COLO668 (cell line): ENCODE results near the gene EVA1C.
"Not testable (repeated sequence)": the region's sequence is repeated elsewhere in the genome, so short reads cannot be mapped to it uniquely, and the experiment has no call there.

ENCODE experiments used
- DNase-seq: peaks from one replicate; lab custom pipeline; 2025; ENCODE audit not compliant: unreplicated experiment; lab: John Stamatoyannopoulos, UW

EVA1C gene

GRCh38 chr21:32389337-32390015, 23.0 kb upstream of the EVA1C start:
- no peak for DNase-seq

DNA sequence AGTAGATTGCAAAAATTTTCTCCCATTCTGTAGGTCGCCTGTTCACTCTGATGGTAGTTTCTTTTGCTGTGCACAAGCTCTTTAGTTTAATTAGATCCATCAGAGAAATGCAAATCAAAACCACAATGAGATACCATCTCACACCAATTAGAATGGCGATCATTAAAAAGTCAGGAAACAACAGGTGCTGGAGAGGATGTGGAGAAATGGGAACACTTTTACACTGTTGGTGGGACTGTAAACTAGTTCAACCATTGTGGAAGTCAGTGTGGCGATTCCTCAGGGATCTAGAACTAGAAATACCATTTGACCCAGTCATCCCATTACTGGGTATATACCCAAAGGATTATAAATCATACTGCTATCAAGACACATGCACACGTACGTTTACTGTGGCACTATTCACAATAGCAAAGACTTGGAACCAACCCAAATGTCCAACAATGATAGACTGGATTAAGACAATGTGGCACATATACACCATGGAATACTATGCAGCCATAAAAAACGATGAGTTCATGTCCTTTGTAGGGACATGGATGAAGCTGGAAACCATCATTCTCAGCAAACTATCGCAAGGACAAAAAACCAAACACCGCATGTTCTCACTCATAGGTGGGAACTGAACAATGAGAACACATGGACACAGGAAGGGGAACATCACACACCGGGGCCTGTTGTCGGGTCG, 21.8 kb upstream of the EVA1C start:
- not testable (repeated sequence) for DNase-seq

DNA sequence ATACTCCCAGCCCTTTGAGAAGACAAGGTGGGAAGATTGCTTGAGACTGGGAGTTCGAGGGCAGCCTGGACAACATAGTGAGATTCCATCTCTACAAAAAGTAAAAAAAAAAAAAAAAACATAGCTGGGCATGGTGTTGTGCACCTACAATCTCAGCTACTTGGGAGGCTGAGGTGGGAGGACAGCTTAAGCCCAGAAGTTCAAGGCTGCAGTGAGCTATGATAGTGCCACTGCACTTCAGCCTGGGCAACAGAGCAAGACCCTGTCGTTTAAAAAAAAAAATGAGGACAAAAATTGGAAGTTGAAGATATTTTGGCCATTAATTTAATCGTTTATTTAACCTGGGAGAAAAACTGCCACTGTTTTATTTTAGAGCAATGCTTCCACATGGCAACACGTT, 20.8 kb upstream of the EVA1C start:
- no peak for DNase-seq

DNA sequence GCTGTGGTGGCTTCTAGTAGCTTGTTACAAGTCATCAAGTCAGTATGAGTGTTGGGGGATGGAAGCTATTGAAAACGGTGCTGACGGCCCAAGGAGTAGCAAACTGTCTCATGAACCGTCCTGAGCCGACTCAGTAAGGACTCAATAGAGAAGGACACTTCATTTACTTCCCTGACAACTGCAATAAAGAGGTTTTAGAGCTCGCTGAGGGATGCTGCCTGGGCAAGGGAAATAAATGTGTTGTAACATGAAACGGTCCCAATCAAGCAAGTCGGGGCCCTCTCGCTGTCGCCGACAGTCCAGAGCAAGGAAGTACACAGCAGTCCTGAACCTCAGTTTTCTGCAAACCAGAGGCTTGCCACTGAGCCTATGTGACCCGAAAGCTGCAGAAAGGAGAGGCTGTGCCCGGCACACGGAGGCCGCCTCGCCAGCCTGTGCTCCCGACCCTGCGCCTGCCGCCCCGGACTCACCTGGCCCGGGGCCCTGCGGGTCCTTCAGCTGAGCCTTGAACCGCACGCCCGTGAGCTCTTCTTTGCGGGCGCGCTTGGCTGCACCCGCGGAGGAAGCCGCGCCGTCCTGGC, 20.1 kb upstream of the EVA1C start:
- no peak for DNase-seq

DNA sequence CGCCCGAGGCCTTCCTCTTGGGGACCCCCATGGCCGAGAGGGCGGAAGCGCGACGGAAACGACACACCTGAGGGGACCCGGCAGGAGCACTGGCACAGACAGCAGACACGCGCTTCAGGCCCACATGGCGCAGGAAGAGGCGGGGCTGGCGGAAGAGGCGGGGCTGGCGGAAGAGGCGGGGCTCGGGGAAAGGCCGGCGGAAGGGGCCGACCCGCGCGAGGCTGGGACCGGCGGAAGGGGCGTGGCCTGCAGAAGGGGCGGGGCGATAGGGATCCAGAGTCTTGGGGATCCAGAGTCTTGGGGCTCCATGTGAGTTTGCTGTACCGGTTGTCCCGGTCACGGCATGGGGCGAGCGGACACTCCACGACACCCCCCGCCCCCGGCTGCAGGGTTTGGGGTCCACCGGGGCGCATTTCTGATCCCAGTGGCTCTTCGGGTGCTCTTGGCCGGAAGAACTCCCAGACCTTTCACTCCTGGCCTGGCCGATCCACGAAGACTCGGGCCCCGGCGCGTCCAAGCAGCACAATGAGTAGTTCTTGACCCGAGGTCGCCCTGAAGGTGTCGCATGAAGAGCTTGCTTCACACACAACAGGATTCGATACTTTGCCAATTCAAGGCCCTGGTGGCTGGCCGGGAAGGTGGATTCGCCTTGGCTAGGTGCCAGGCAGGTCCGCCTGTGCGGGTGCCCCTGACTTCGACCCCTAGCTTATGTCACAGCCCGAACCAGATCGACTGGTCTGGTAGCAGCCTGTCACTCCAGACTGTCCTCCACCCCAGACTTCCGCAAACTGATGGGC, 19.4 kb upstream of the EVA1C start, which contains the start of gene URB1:
TSS of gene URB1 (minus strand) at position 133 of the 797 bp plus-strand sequence. CDS start at position 31, 102 bp downstream.
- DNase-seq: peak; percentile 94

DNA sequence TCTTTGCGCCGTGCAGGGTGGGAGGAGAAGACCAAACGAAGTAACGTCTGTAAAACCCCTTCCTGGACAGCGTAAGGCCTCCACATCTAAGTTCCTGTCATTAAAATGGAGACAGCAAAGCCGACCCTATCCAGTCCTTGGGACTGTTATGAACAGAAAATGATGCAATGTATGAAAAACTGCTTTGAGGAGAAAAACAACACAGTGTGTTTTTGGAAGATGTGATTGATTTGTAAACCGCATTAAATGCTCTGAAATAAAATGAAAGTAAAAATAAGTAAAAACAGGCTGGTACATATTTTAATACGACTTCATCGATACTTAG, 18.9 kb upstream of the EVA1C start:
- DNase-seq: no peak

- DNase-seq: peak; percentile 38
These were observed 9.2 kb upstream of the EVA1C start for GRCh38 chr21:32403201-32403777.

GRCh38 chr21:32406405-32406804, 6.1 kb upstream of the EVA1C start:
- DNase-seq: no peak

- DNase-seq: no peak
These were observed 2.2 kb upstream of the EVA1C start for GRCh38 chr21:32410291-32410690.

GRCh38 chr21:32410916-32411315, 1.6 kb upstream of the EVA1C start:
- no peak for DNase-seq

GRCh38 chr21:32411350-32412161, 950 bp upstream of the EVA1C start:
- peak; percentile 77 for DNase-seq

DNA sequence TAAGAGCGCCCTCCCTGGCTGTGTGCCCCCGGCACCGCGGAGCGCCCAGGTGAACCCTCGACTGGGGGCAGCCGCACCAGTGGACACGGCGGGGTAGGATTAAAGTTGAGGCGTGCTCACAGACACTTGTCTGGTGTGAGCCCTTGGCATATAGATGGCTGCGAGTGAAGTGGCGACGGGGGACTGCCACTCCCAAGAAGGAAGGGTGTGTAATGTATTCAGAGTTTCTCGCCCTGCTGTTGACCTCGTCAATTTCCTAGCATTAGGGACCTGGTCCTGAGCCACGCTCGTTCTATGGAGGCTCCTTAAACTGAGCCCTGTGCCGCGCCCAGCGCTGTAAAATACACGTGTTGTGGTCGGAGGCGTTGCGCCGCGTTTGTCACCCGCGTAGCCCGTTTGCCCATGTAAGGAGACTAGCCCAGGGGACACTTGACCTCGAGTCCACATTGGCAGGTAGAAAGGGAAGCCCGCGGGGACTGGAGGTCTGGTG, 554 bp downstream of the EVA1C start:
- DNase-seq: peak; percentile 37

DNA sequence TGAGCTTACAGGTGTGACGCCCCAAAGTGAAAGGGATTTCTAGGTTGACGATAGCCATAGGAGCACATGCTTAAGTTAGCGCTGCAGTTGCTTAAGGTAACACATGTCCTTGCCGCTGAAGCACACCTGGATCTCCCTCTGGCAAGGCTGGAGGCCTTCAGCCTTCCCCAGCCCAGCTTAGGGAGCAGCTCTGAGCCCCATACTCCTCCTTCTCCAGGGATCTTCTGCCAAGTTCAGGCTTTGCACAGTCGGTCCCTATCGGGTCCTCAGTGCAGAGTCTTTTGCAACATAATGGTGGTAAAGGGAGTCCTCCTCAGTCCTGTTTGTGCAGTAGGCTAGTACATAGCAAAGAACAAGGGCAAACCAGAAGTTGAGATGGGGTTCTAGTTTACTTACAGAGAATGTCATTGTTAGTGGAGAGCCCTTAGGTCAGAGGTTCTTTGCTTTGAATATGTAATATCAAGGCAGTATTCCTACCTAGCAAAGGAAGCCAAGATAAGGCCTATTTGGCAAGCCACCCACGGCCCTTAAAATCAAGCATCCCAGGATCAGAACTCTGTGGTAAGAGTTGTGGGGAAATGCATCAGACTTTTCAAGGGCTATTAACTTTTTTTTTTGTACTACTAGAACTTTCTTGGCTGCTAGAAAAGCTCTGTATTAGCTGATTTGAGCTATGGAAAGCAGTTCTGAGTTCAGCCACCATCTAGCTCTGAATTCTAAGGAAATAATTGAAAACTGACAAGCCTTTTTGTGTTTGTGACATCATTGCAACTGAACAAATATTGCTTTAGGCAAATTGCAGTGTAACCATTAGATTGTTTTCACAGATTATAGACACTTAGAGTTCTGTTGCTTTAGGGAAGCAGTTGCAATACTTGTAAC, 1.4 kb downstream of the EVA1C start:
- DNase-seq: no peak

GRCh38 chr21:32414579-32415358, 2.3 kb downstream of the EVA1C start:
- DNase-seq: no peak

DNA sequence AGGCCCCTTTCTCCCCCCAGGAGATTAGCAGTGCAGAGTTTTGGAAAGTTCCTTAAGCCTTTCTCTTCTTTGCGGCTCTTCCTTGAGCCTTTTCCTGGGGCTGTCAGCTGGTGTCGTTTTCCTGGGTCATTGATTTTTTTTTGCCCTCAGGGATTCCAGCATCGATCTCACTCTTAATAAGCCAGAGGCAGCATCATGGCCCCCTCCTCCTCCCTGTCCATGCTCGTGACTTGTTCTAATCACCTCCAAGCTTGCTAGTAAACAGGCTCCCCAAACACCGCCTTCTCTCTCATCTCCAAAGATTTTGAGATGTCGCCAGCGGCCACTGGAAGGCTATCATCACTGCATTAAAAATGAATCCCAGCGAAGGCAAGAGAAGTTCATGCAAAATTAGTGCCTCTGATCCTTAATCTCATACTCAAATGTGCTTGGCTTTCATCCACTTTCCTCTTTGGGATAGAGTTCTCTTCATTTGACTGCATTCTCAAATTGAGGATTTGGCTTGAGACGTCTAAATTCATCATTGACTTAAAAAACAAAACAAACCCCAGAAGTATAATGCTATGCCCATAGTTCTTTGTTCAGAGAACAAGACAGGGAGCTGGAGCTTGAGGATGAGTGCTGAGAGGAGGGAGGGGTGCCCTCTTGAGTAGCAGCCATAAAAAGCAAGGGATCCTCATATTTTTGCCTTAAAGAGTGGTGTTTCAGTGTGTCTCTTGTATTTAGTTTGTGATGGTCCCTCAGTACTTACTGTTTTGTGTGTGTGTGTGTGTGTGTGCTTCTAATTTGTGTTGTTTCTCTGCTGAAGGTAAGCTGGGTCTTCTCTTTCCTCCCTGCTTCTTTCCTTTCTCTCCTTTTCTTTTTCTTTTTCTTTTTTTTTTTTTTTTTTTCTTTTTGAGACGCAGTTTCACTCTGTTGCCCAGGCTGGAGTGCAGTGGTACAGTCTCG, 3.2 kb downstream of the EVA1C start:
- no peak for DNase-seq

GRCh38 chr21:32418146-32418545, 5.6 kb downstream of the EVA1C start:
- DNase-seq: no peak

DNA sequence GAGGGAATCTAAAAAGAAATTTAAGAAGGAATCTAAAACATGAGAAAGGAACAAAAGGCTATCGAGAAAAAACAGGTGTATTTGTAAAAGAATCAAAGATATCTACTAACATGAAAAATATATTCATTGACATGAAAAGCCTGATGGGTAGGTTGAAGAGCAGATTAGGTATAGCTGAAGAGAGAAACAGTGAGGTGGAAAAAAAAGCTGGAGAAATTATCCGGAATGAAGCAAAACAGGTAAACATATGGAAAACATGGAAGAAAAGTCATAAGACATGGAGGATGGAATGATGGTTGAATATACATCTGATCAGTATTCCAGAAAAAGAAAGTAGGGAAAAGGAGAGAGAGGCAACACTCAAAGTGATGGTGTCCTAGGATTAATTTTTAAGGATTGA, 9.6 kb downstream of the EVA1C start:
- no peak for DNase-seq
